Left renal pelvis (tissue), 4 donors: Measurements from ENCODE around the gene TAS1R2. TPM values are rescaled to one million over a fixed set of nuclear protein-coding genes. Genes with fewer than 3 reads are reported as not detected.

ENCODE experiments used
- DNase-seq, 4 donors: peaks; one replicate each; pipeline ENCODE4 v3.0.0-alpha.2; 2013; ENCODE audit warnings: low read depth in 4 of 4, low spot score in 3 of 4
- polyA plus RNA-seq, 4 donors: library from polyadenylated mRNA; unstranded; fragments of 120-200 nt; gene quantifications; one replicate each; pipeline ENCODE4 v1.2.1, GENCODE V29; 2013; ENCODE audit not compliant: insufficient read length in 4 of 4

The TAS1R2 gene
- polyA plus RNA-seq, 4 donors = not detected

GRCh38 chr1:18805150-18805879, 54.1 kb downstream of the TAS1R2 start:
- no peak for DNase-seq

GRCh38 chr1:18803851-18804250, 55.6 kb downstream of the TAS1R2 start:
- no peak for DNase-seq

GRCh38 chr1:18803151-18803791, 56.2 kb downstream of the TAS1R2 start:
- no peak for DNase-seq

GRCh38 chr1:18802231-18802630, 57.2 kb downstream of the TAS1R2 start:
- no peak for DNase-seq

- no peak for DNase-seq
Observed at GRCh38 chr1:18800258-18800657, 59.2 kb downstream of the TAS1R2 start.

- DNase-seq = no peak
Observed at GRCh38 chr1:18799454-18799853, 60.0 kb downstream of the TAS1R2 start.

GRCh38 chr1:18798946-18799345, 60.5 kb downstream of the TAS1R2 start:
- DNase-seq = no peak

GRCh38 chr1:18798533-18798932, 60.9 kb downstream of the TAS1R2 start:
- DNase-seq = no peak

- DNase-seq = no peak
Observed at GRCh38 chr1:18796950-18797349, 62.5 kb downstream of the TAS1R2 start.

- no peak for DNase-seq
Observed at GRCh38 chr1:18795002-18795689, 64.3 kb downstream of the TAS1R2 start.

- no peak for DNase-seq
Observed at GRCh38 chr1:18794561-18794960, 64.9 kb downstream of the TAS1R2 start.

- no peak for DNase-seq
Observed at GRCh38 chr1:18794051-18794450, 65.4 kb downstream of the TAS1R2 start.

- DNase-seq = no peak
Observed at GRCh38 chr1:18793164-18793563, 66.3 kb downstream of the TAS1R2 start.

GRCh38 chr1:18792747-18793146, 66.7 kb downstream of the TAS1R2 start:
- DNase-seq = no peak

Other genes starting within 250 kb of the TAS1R2 start
- not detected for gene PAX7, start 228.8 kb downstream of the TAS1R2 start, polyA plus RNA-seq
- 10 to 100 TPM; 13.2 to 90.9 (median 57.5) TPM for gene ALDH4A1, start 42.9 kb upstream of the TAS1R2 start, polyA plus RNA-seq
- 10 to 100 TPM in 3 of 4 donors, 1 to 10 TPM in 1; 8.7 to 28.7 (median 23.9) TPM for gene IFFO2, start 97.0 kb upstream of the TAS1R2 start, polyA plus RNA-seq